ENCODE results near the gene SEMA3F. TPM values are rescaled to one million over a fixed set of nuclear protein-coding genes. Genes with fewer than 3 reads are reported as not detected.

Gene SEMA3F
- total RNA-seq, 1 donor from 2014 or later = 0.21 TPM

GRCh38 chr3:50164481-50164880, 9.4 kb downstream of the SEMA3F start:
- Mint-ChIP-seq H3K4me1 (ENCODE audit: low read depth) (no peaks in the 10 kb centered on the region), H3K27ac (no peak overlapping the region)

GRCh38 chr3:50164984-50165909, 10.1 kb downstream of the SEMA3F start:
- Mint-ChIP-seq H3K27me3 (ENCODE audit: insufficient read depth) (peaks cover 6% of the 10 kb centered on the region), H3K9me3 (no peaks in the 10 kb centered on the region), H3K4me1 (ENCODE audit: low read depth) (no peaks in the 10 kb centered on the region), H3K4me3 (no peak overlapping the region), H3K27ac (no peak overlapping the region), H3K36me3 (ENCODE audit: low read depth) (no peaks in the 10 kb centered on the region)
- intact Hi-C loops (cut with micrococcal nuclease) = no loop called here
- DNase-seq (ENCODE audit: low spot score) = no peak

More at GRCh38 chr3:50164481-50164880, 9.4 kb downstream of the SEMA3F start:
- DNase-seq (ENCODE audit: low spot score) = no peak
- Mint-ChIP-seq H3K27me3 (ENCODE audit: insufficient read depth) (peaks cover 2% of the 10 kb centered on the region), H3K9me3 (no peaks in the 10 kb centered on the region), H3K4me3 (no peak overlapping the region), H3K36me3 (ENCODE audit: low read depth) (no peaks in the 10 kb centered on the region)
- intact Hi-C loops (cut with micrococcal nuclease) = no loop called here

GRCh38 chr3:50165910-50166538, 10.9 kb downstream of the SEMA3F start:
- Mint-ChIP-seq H3K27me3 (ENCODE audit: insufficient read depth) (peaks cover 6% of the 10 kb centered on the region), H3K4me1 (ENCODE audit: low read depth) (no peaks in the 10 kb centered on the region), H3K9me3 (no peaks in the 10 kb centered on the region), H3K27ac (no peak overlapping the region), H3K36me3 (ENCODE audit: low read depth) (no peaks in the 10 kb centered on the region), H3K4me3 (no peak overlapping the region)
- intact Hi-C loops (cut with micrococcal nuclease) = no loop called here
- DNase-seq (ENCODE audit: low spot score) = no peak

GRCh38 chr3:50166620-50167019, 11.5 kb downstream of the SEMA3F start:
- Mint-ChIP-seq H3K4me1 (ENCODE audit: low read depth) (no peaks in the 10 kb centered on the region), H3K9me3 (no peaks in the 10 kb centered on the region), H3K36me3 (ENCODE audit: low read depth) (no peaks in the 10 kb centered on the region), H3K4me3 (no peak overlapping the region), H3K27me3 (ENCODE audit: insufficient read depth) (peaks cover 6% of the 10 kb centered on the region), H3K27ac (no peak overlapping the region)
- intact Hi-C loops (cut with micrococcal nuclease) = no loop called here
- DNase-seq (ENCODE audit: low spot score) = no peak

- DNase-seq (ENCODE audit: low spot score) = no peak
- no peaks in the 10 kb centered on the region for H3K9me3 Mint-ChIP-seq
- peaks cover 6% of the 10 kb centered on the region for H3K27me3 Mint-ChIP-seq (ENCODE audit: insufficient read depth)
- no peak overlapping the region for H3K4me3 Mint-ChIP-seq
- no peaks in the 10 kb centered on the region for H3K4me1 Mint-ChIP-seq (ENCODE audit: low read depth)
- H3K36me3 Mint-ChIP-seq (ENCODE audit: low read depth) = no peaks in the 10 kb centered on the region
- H3K27ac Mint-ChIP-seq = no peak overlapping the region
- intact Hi-C loops (cut with micrococcal nuclease) = no loop called here
These were observed 12.1 kb downstream of the SEMA3F start for GRCh38 chr3:50167069-50167840.

GRCh38 chr3:50167841-50168209, 12.7 kb downstream of the SEMA3F start:
- no peak for DNase-seq (ENCODE audit: low spot score)
- Mint-ChIP-seq H3K4me3 (no peak overlapping the region), H3K27me3 (ENCODE audit: insufficient read depth) (peaks cover 4% of the 10 kb centered on the region), H3K27ac (no peak overlapping the region), H3K4me1 (ENCODE audit: low read depth) (no peaks in the 10 kb centered on the region), H3K9me3 (no peaks in the 10 kb centered on the region), H3K36me3 (ENCODE audit: low read depth) (no peaks in the 10 kb centered on the region)
- intact Hi-C loops (cut with micrococcal nuclease) = no loop called here

- Mint-ChIP-seq H3K4me1 (ENCODE audit: low read depth) (no peaks in the 10 kb centered on the region), H3K9me3 (no peaks in the 10 kb centered on the region), H3K27ac (no peak overlapping the region), H3K36me3 (ENCODE audit: low read depth) (no peaks in the 10 kb centered on the region), H3K4me3 (no peak overlapping the region), H3K27me3 (ENCODE audit: insufficient read depth) (peaks cover 4% of the 10 kb centered on the region)
- intact Hi-C loops (cut with micrococcal nuclease) = no loop called here
- no peak for DNase-seq (ENCODE audit: low spot score)
These were observed 13.3 kb downstream of the SEMA3F start for GRCh38 chr3:50168388-50168787.

- DNase-seq (ENCODE audit: low spot score) = no peak
- Mint-ChIP-seq H3K4me3 (no peak overlapping the region), H3K9me3 (no peaks in the 10 kb centered on the region), H3K4me1 (ENCODE audit: low read depth) (no peaks in the 10 kb centered on the region), H3K27me3 (ENCODE audit: insufficient read depth) (peaks cover 4% of the 10 kb centered on the region), H3K27ac (no peak overlapping the region), H3K36me3 (ENCODE audit: low read depth) (no peaks in the 10 kb centered on the region)
- intact Hi-C loops (cut with micrococcal nuclease) = no loop called here
These were observed 13.7 kb downstream of the SEMA3F start for GRCh38 chr3:50168791-50169190.

- no peaks in the 10 kb centered on the region for H3K9me3 Mint-ChIP-seq
- DNase-seq (ENCODE audit: low spot score) = no peak
- intact Hi-C loops (cut with micrococcal nuclease) = no loop called here
- H3K4me1 Mint-ChIP-seq (ENCODE audit: low read depth) = no peaks in the 10 kb centered on the region
- H3K27ac Mint-ChIP-seq = no peak overlapping the region
- peaks cover 4% of the 10 kb centered on the region for H3K27me3 Mint-ChIP-seq (ENCODE audit: insufficient read depth)
- H3K36me3 Mint-ChIP-seq (ENCODE audit: low read depth) = no peaks in the 10 kb centered on the region
- no peak overlapping the region for H3K4me3 Mint-ChIP-seq
These were observed 14.2 kb downstream of the SEMA3F start for GRCh38 chr3:50169232-50169832.

- intact Hi-C loops (cut with micrococcal nuclease) = no loop called here
- no peaks in the 10 kb centered on the region for H3K4me1 Mint-ChIP-seq (ENCODE audit: low read depth)
- peaks cover 4% of the 10 kb centered on the region for H3K27me3 Mint-ChIP-seq (ENCODE audit: insufficient read depth)
- no peak overlapping the region for H3K4me3 Mint-ChIP-seq
- no peak overlapping the region for H3K27ac Mint-ChIP-seq
- H3K36me3 Mint-ChIP-seq (ENCODE audit: low read depth) = no peaks in the 10 kb centered on the region
- no peak for DNase-seq (ENCODE audit: low spot score)
- H3K9me3 Mint-ChIP-seq = no peaks in the 10 kb centered on the region
These were observed 14.7 kb downstream of the SEMA3F start for GRCh38 chr3:50169858-50170257.

- no peaks in the 10 kb centered on the region for H3K4me1 Mint-ChIP-seq (ENCODE audit: low read depth)
- no peak for DNase-seq (ENCODE audit: low spot score)
- intact Hi-C loops (cut with micrococcal nuclease) = no loop called here
These were observed 15.6 kb downstream of the SEMA3F start for GRCh38 chr3:50170689-50171088.

GRCh38 chr3:50171540-50172301, 16.6 kb downstream of the SEMA3F start:
- no peak for DNase-seq (ENCODE audit: low spot score)
- Mint-ChIP-seq H3K4me3 (no peak overlapping the region), H3K27me3 (ENCODE audit: insufficient read depth) (peaks cover 4% of the 10 kb centered on the region), H3K27ac (no peak overlapping the region), H3K36me3 (ENCODE audit: low read depth) (no peaks in the 10 kb centered on the region), H3K9me3 (no peaks in the 10 kb centered on the region), H3K4me1 (ENCODE audit: low read depth) (no peaks in the 10 kb centered on the region)
- intact Hi-C loops (cut with micrococcal nuclease) = no loop called here

More at GRCh38 chr3:50170689-50171088, 15.6 kb downstream of the SEMA3F start:
- no peaks in the 10 kb centered on the region for H3K9me3 Mint-ChIP-seq
- no peak overlapping the region for H3K27ac Mint-ChIP-seq
- peaks cover 4% of the 10 kb centered on the region for H3K27me3 Mint-ChIP-seq (ENCODE audit: insufficient read depth)
- no peak overlapping the region for H3K4me3 Mint-ChIP-seq
- no peaks in the 10 kb centered on the region for H3K36me3 Mint-ChIP-seq (ENCODE audit: low read depth)

Measured in activated T-helper 1 cell treated with anti-CD3 and anti-CD28 coated beads, Interleukin-12 subunit alpha, Interleukin-12 subunit beta, Interleukin-2, Interleukin-4 antibody, amounts not matched to agents 30 ng/mL and 10 ng/mL and 1 ng/mL, durations not matched to agents 14 hours and 24 hours and 36 hours (primary cell).